HCEC 1CT (cell line): ENCODE data around the gene LAMB2.

Experiments used
- DNase-seq: peaks from one replicate; pipeline ENCODE4 v3.0.0-alpha.2; 2017

The LAMB2 gene

DNA sequence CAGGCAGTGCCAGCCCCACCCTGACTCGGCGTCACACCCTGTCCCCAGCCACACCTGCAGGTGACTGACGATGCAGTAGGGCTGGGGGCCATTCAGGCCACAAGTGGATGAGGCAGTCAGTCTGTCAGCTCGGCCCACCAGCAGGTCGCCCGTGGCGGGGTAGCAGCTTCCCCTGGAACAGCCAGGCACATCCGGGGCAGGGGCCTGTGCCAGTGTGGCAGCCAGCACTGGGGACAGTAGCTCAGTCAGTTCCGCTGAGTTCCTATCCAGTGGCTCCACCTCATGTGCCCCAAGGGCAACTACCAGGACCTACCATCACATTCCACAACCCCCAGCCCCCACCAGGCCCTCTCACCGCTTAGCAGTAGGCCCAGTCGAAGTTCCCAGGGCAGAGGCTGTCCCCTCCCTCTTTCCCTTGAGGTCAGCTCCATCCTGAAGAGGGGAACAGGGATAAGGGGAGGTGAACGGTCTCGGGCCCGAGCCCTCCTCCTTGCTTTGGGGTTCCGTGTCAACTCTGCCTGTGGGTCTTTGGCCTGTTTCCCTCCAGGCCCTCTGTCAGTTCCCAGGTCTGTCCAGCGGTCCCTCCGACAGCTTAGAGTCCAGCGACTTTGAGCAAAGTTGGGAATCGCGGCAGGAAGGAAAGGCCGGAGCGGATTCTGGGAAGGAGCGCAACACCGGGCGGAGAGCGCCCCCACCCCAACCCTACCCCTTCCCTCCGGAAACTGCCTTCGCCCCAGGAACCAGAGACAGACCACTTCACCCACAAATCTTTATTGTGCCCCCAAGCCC lies at the start of gene LAMB2:
Gene LAMB2, minus strand, starts transcription at position 614 of the 789 bp plus-strand sequence. Its CDS starts 183 bp downstream, at position 431.
- peak; percentile 68 for DNase-seq

DNA sequence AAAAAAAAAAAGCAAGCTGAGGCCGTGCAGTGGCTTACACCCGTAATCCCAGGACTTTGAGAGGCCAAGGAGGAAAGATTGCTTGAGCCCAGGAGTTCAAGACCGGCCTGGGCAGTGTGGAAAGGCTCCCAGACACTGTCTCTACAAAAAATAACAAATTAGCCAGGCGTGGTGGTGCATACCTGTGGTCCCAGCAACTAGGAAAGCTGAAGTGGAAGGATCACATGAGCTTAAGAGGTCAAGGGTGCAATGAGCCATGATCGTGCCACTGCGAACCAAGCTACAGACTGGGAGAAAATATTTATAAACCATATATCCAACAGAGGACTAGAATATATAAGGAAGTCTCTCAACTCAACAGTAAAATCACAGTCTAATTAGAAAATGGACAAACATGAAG lies 48.5 kb upstream of the LAMB2 start:
- no peak for DNase-seq

DNA sequence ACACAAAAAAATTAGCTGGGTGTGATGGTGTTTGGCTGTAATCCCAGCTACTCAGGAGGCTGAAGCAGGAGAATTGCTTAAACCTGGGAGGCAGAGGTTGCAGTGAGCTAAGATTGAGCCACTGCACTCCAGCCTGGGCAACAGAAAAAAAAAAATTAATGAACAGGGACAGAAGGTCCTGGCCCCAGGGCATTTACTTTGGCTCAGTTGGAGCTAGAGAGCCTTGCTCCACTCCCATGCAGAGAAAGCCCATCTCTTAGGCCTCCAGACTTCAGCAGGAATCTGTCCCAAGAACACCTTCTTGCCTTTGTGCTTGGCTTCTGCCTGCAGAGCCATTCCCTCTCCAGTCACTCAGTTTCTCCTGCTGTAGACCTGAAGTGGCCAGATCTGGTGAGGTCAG lies 47.3 kb upstream of the LAMB2 start:
- no peak for DNase-seq

DNA sequence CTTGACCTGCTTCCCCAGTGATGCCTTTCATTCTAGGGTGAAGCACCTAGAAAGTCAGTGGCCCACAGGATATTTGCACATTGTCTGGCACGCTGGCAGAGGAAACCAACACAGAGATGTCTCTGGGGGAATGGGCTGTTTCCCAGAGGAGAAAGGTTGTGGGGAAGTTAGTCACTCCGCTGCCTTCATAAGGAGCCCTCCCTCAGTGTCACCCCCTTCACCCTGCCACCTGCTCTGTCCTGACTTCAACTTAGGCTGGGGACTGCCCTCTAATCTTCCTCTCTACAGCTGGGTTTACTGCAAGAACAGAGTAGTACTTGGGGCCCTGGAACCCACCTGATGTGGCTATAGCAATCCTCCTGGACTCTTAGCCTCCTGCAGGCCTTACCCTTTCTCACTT lies 44.2 kb upstream of the LAMB2 start:
- DNase-seq: no peak

DNA sequence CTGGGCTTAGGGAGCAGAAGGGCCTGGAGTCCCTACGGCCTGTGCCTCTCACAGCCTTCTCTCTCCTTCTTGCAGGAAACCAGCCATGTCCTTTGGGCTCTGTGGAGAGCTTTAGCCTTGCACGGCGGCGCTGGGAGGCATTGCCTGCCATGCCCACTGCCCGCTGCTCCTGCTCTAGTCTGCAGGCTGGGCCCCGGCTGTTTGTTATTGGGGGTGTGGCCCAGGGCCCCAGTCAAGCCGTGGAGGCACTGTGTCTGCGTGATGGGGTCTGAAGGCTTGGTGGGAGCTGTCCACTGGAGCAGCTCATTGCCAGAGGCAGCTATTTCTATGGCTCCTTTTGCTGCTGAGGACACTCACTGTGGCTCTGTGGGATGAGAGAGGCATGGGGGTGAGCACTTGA lies 42.7 kb upstream of the LAMB2 start:
- no peak for DNase-seq

DNA sequence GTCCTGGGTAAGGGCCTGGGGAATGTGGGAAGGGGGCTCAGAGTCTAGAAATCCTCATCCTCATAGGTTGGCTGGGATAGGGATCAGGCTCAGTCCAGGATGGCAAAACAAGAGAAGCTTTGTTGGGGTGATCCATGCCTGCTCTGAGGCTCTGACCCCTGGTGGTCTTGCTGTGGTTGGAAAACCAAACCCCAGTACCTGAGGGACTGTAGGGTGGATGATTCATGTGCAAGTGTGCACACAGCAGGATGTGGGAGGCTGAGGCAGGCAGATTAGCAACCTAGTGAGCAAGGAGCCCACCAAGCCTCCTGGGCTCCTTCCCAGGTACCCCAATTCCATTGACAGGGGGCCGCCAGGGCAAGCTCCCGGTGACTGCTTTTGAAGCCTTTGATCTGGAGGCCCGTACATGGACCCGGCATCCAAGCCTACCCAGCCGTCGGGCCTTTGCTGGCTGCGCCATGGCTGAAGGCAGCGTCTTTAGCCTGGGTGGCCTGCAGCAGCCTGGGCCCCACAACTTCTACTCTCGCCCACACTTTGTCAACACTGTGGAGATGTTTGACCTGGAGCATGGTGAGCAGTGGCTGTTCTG lies 41.6 kb upstream of the LAMB2 start:
- DNase-seq: no peak

DNA sequence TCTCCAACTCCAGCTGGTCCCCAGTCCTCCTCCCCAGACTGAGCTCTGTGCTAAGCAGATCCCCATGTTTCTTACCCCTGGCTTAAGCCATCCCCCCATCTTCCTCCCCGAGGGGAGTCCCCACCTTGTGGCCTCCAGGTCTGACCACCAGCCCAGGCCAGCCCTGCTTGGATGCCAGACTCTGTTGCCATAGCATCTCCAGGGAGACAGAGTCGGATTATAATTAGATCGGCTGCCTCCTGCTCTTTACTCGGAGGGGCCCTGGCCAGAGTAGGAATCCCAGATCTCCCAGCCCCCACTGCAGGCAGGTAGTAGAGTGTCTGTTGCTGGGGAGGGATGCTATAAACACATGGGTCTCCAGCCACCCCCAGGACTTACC lies 40.9 kb upstream of the LAMB2 start:
- DNase-seq: no peak

DNA sequence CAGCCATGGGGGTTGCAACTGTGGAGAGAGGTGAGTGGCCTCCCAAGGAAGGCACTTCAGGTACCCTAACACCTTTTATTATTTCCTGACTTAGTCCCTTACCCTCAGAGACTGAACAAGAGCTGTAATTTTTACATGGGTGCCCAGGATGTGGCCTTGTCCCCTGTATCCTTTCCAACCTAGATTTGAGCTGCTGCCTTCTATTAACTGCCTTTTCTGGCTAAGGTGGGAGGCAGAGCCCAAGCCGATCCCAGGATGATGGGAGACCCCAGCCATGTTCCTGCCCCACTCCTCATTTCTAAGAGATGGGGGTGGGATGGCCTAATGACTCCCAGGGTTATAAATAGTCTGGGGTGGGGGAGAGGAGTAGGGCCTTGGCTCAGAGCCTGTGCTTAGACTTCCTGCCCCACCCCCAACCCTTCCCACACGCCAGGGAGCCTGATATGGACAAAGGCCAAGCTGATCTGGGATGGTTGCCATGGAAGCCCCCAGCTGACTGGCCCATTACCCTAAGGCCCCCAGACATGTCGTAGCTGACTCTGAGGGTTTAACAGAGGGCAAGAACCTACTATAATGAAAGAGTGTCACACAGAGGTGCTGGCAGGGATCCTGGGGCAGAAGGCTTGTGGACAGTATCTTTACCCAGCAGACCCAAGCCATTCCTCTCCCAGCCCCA lies 40.4 kb upstream of the LAMB2 start:
- DNase-seq: no peak

DNA sequence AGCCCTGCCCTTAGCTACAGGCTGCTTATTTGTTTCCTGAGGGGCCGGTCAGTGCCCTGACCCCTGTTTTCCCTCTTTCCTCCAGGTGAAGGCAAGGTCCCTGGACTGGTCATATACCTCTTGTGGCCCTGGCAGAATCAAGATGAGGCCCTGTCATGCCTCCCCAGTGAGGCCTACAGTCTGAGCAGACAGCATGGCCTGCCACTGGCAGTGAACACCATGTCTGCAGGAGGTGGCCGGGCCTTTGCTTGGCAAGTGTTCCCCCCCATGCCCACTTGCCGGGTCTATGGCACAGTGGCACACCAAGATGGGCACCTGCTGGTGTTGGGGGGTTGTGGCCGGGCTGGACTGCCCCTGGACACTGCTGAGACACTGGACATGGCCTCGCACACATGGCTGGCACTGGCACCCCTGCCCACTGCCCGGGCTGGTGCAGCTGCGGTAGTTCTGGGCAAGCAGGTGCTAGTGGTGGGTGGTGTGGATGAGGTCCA lies 39.7 kb upstream of the LAMB2 start:
- no peak for DNase-seq

DNA sequence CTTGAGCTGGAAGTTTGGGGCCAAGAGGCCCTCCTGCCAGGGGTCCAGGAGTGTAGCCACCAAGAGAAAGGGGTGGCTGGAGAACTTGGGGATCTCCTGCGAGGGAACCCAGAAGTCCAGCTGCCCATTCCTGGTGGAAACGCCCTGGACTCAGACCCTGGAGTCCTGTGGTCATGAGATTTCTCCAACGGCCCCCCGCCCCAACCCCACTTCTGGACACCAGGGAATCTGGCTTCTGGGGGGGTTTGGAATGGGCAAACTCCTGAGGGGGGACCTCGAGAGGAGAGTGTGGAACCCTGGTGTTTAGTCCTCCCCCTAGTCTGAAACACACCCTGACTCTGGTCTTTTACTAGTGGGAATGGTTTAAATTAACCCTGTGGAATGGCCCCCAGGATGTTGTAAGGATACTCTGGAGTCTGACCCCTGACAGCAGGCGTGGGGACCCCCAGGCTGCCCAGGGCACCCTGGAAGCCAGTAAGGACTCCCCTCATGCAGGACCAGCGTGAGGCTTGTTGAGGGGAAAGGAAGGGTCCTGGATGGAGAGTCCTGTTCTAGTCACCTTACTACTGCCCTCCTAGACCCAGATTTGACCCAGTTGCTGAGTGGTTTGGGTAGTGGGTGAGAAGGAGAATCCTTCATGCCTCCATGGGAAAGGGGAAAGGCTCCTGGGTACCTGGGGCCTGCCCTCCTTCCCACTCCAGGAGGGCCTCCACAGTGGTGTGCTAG lies 39.1 kb upstream of the LAMB2 start:
- no peak for DNase-seq

DNA sequence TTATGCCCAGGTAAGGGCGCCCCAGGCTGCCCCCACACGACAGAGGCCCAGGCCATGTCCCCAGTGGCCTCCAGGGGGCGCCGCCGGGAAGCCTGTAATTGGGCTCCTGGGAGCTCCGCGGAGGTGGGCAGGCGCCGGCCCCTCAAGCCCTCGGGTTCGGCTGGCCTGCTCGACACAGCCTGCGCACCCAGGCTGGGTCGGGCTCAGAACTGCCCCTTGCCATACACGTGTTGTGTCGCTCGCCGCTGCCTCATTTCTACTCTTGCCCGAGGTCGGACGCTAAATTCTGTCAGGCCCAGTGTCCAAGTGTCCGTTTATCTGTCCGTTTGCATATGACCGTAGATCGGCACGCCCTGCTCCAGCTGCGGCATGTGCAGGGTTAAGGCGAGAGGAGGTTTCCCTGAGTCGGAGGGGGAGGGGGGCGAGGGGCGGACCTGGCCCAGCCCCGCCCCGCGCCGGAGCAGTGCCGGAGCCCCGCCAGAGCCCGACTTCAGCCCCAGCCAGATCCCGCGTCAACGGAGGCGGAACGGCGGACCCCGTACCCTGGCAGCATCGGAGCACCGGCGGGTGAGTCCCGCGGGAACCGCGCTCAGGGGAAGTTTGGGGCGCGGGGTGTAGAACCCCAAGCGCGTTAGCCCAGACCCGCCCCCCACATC lies 38.4 kb upstream of the LAMB2 start, which contains the start of gene KLHDC8B:
Gene KLHDC8B, plus strand, starts transcription at position 480 of the 656 bp plus-strand sequence. CDS start 1,172 bp downstream, outside the sequence.
- peak; percentile 62 for DNase-seq

DNA sequence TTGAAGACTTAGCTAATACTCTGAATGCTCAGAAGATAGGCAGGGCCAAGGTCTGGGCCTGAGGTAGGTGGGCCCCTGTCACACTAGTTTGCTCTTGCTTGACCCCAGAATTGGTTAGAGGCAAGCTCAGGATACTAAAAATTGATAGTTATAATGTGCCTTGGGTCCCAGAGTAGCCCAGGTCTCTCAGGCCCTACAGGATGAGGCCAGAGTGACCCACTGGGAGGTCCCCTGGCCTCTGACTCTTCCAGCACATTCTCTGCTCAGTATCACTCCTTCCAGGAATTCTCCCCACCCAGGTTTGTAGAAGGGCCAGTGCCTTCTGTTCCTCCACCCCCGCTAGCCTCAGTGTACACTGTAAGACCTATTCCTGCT lies 37.9 kb upstream of the LAMB2 start:
- DNase-seq: no peak

DNA sequence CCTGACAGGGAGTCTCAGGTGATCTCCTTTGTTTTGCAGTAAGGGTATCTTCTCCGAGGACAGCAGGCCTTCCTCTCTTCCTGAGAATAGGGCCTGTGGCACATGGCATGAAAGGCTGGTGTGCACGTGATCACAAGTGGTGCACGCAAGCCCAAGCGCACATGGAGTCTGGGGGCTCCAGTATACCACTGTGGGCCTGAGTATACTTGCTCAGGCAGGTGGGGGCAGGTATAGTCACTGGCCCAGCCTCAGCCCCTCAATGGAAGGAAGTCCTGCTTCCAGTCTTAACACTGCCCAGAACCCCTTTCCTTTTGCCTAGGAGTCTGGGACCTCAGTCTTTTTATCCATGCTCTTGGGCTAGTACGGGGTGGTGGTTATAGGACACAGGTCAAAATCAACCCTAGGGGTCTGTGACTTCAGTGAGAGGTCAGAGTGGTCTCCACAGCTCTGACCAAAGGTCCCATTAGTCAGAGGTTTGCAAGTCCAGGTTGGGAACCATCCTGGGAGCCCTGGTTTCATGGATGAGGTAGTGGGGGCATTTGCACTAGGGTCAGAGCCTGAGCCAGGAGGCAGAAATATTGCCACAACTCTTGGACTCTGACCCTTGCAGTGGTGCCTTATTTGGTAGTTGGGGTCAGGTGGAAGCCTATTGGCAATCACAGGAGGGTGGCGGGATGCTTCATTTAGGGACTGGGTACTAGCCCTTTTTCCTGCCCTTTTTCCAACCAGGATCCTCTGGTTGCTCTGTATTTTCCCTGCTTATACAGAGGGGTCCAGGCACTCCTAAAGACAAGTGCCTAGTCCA lies 34.1 kb upstream of the LAMB2 start:
- no peak for DNase-seq

DNA sequence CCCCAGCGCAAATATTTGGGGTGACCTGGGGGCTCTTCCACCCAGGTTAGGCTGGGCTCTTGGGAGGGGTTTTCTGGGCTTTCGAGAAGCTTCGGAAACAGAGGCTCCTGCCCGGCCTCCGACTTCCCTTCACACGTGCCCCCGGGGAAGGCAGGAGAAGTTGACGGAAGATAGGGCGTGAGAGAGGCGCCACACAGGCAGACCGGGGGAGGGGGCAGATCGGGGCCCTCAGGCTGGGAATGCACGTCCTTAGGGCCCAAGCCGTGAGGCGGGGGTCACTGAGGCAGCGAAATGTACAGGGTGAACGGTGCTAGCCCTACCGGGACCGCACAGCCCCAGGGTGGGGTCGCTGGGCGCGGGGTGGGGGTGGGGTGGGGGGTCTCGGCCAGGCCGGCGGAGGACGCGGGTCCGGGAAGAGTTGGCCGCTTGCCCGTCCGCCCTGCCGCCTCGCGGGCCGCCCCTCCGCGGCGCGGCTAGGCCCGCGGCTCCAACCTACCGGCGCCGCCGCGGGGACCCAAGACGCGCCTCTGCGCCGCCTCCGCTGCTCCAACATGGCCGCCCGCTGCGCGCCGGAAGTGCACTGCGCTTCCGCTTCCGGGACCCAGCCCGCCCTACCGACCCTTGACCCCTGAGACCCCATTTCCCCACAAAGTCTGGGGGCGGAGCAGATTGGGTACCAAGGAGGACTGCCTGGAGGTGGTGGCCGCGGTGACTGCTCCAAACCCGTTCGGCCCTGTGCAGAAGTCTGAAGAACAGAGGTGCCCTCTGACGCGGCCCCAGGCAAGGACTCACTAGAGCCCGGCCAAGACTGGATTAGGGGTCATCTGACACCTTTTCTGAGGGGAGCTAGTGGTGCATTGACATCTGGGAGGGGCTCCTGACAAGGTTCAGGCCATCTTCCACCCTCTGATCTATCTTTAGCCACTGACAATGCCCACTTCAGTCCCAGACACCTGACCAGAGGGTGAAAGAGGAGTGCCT lies 33.2 kb upstream of the LAMB2 start, which contains the start of gene CCDC71:
Gene CCDC71, minus strand, starts transcription at position 561 of the 981 bp plus-strand sequence. CDS start 2,123 bp downstream, outside the sequence.
- DNase-seq: peak; percentile 75

DNA sequence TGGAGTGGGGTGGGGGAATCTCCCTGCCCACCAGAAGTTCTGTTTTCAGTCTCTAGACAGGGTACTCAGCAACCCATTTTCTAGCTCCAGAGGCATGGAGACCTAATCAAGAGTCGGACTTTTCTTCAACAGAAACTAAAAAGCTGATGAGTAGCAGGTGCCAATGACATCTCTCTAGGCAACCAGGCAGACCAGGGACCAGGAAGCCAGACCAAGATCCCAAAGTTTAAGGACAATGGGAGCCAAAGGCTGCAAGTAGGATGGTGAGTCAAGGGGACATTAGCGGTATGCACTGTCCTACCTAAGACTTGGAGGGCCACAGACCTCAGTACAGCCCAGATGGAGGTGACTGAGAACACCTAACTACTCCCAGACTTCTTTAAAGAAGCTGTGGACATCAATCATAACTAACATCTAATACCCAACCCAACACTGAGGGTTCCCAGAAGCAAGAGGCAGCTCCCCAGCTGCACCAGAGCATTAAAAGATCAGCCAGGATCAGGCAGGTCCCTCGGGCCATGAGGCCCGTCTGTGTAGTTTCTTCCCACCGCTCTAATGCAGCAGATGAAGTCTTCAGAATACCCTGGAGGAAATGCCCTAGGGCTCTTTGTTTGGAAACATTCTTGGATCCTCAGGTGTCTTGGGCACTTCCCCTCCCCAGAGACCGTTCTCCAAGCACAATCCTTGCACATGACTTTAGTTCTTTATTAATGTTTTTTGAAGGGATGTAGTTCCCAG lies 32.3 kb upstream of the LAMB2 start:
- DNase-seq: no peak

DNA sequence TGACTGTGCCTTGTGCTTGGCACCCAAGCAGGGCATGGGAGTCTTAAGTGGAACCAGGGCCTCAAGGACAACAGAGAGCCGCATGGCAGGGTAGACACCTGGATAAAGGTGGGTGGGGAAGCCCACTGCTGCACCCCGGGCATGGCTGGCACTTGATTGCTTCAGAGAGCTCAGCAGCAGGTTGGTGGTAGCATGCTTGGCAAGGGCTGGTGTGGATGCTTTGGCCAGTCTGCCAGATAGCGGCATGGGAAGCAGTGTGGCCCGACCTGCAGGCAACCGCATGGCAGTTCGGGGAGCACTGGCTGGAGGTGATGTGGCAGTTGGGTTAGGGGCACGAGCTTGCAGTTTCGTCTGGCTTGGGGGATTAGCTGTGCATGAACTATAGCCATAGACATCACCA lies 30.8 kb upstream of the LAMB2 start:
- no peak for DNase-seq

DNA sequence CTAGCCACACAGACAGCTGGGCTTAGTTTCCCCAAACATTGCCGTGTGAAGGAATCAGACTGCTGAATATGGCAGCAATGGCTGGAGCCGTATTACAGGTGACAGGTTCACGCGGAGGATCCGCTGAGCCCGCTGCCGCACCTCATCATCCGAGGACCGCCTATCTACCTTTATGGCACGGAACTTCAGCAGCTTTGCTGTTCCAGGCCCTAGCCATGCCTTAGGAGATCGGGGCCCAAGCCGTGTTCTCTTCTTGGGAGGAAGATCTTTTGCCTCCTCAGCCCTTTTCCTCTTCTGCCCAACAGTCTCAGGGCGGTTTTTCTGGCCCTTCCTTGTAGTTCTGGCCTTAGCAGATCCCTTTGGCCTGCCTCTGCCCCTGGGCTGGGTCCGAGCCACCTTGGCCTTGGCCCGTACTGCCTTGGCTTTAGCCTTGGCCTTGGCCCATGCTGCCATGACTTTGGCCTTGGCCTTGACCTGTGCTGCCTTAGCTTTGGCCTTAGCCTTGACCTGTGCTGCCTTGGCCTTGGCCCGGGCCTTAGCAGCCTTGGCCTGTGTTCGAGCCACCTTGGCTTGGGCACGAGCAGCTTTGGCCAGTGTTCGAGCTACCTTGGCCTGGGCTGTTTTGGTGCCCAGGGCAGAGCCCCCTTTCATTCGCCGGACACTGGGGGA lies 30.0 kb upstream of the LAMB2 start:
- no peak for DNase-seq

DNA sequence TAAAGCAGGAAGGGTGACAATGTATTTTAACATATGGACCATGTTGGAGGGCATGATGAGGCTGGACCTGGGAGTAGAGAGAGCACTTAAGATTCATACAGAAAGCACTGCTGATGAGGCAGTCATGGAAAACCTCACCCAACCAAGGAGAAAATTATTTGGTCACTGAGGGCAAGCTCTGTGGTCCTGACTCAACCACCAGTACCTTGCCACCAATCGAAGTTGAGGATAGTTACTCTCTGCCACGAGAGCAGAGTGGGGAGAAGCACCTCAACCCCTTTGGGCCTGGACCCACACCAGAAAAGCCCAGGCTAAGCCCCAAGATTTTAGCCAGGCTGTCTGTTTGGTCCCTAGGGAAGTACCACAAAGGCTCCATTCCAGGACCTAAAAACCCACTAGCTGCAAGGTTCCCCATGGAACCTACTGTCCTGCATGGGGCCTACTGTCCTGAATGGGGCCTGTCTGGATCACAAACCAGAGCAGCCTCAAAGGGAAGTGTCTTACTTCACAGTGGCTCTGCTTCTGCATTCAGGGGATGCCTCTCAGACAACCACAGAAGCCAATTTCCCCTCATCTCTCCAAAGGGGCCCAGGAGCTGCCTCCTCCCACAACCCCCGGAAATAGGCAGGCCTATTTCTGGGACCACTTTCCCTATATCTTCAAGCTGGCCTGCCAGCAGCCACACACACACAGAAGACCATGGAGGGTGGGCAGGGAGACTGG lies 29.1 kb upstream of the LAMB2 start:
- DNase-seq: no peak
